Transverse colon (tissue), 4 donors: Measurements from ENCODE around the gene PAFAH2. TPM values are rescaled to one million over a fixed set of nuclear protein-coding genes. Genes with fewer than 3 reads are reported as not detected.

Experiments
- DNase-seq: peaks from one replicate; pipeline ENCODE4 v3.0.0-alpha.2; 2019
- H3K27ac ChIP-seq, 4 donors: fragments of 200-600 bp; sonication (generic); 2 replicates each; pipeline ENCODE4 v1.5.1; 2016 to 2018; ENCODE audit warnings: inconsistent platforms in 4 of 4
- H3K27me3 ChIP-seq: fragments of 200-600 bp; sonication (generic); 2 replicates; pipeline ENCODE4 v1.5.1; 2017; ENCODE audit warnings: inconsistent platforms
- H3K36me3 ChIP-seq, 4 donors: fragments of 200-600 bp; sonication (generic); 2 replicates each; pipeline ENCODE4 v1.5.1; 2017 to 2019; ENCODE audit warnings: inconsistent platforms in 4 of 4
- H3K4me1 ChIP-seq, 4 donors: fragments of 200-600 bp; sonication (generic); 2 replicates each; pipeline ENCODE4 v1.5.1; 2017 to 2020; ENCODE audit warnings: inconsistent platforms in 4 of 4
- H3K4me3 ChIP-seq, 4 donors: fragments of 200-600 bp; sonication (generic); 1 replicate in 1 of 4; 2 replicates in 3 of 4; pipeline versions ENCODE4 v1.5.1 to v1.6.1; 2017 to 2019; ENCODE audit warnings: inconsistent platforms in 4 of 4
- H3K9me3 ChIP-seq, 2 donors: fragments of 200-600 bp; sonication (generic); 2 replicates each; pipeline ENCODE4 v1.5.1; 2017 to 2019; ENCODE audit warnings: inconsistent platforms in 2 of 2
- CTCF ChIP-seq, 5 experiments: fragments of 200-600 bp in 3 of 5; fragments of 450-650 bp in 2 of 5; sonication (generic) in 3 of 5; IDR thresholded peaks; 1 replicate in 2 of 5; 2 replicates in 3 of 5; pipeline ENCODE4 v1.5.1; 2016 to 2017; ENCODE audit warnings: antibody characterized with exemption in 5 of 5, inconsistent platforms in 3 of 5, mild to moderate bottlenecking in 2 of 5, moderate library complexity in 1 of 5
- EP300 ChIP-seq: sonication (generic); formaldehyde crosslinking; IDR thresholded peaks from one replicate; pipeline ENCODE4 v1.6.1; 2017; ENCODE audit warnings: antibody characterized with exemption, low read depth
- POLR2A ChIP-seq: fragments of 450-650 bp; IDR thresholded peaks from one replicate; pipeline ENCODE4 v1.6.1; 2016; ENCODE audit warnings: antibody characterized with exemption, mild to moderate bottlenecking, moderate library complexity
- POLR2AphosphoS5 ChIP-seq, 3 donors: sonication (generic); formaldehyde crosslinking; IDR thresholded peaks; one replicate each; pipeline ENCODE4 v1.6.1; 2016; ENCODE audit warnings: antibody characterized with exemption in 3 of 3
- WGBS, 2 donors: methylation state at CpG; one replicate each; pipeline ENCODE4 v1.1.5; 2018; ENCODE audit warnings: low coverage in 1 of 2; 5-methylcytosine and 5-hydroxymethylcytosine counted together
- in situ Hi-C, 4 donors: fragments of 200-750 bp; cut with MboI; loops; one replicate each; pipeline versions ENCODE4 v1.15.0 to v1.15.1; 2017; ENCODE audit warnings: low sequenced_read_pairs in 3 of 4, low pct_ligation_motif_present in 1 of 4, low pct_unique_long_range_greater_than_20kb in 1 of 4
- intact Hi-C: fragments of 100-400 bp; cut with DNase I; formaldehyde crosslinking; loops from one replicate; pipeline ENCODE4 v1.15.1; 2023; ENCODE audit warnings: low total_unique reads
- total RNA-seq, 4 donors: library from RNA; depleted of rRNA; stranded (reverse); fragments of >200 nt; gene quantifications; one replicate each; pipeline ENCODE4 v1.1.0, GENCODE V29; 2016

The PAFAH2 gene
- total RNA-seq, 4 donors from 2014 or later = 23.1 to 60.1 (median 38.8) TPM

DNA sequence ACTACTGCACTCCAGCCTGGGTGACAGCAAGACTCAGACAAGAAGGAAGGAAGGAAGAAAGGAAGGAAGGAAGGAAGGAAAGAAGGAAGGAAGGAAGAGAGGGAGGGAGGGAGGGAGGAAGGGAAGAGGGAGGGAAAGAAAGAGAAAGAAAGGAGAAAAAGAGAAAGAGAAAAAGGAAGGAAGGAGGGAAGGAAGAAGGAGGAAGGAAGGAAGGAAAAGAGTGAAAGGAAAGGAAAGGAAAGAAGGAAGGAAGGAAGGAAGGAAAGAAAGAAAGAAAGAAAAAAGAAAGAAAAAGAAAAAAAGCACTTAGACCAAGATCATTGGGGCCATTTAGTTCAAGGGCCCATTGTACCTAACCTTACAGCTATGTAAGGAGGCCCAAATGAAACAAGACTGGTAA, 42.3 kb downstream of the PAFAH2 start:
- H3K4me1 ChIP-seq = peaks cover 0 to 9% (median 0%) of the 10 kb centered on the region in 4 donors
- no peak overlapping the region for H3K4me3 ChIP-seq
- intact Hi-C loops = no loop called here
- no peaks in the 10 kb centered on the region for H3K27me3 ChIP-seq
- H3K9me3 ChIP-seq = no peaks in the 10 kb centered on the region
- H3K27ac ChIP-seq = no peak overlapping the region
- in situ Hi-C loops = no loop called here
- TF ChIP-seq POLR2A (no peak), EP300 (no peak), POLR2AphosphoS5 (IDR thresholded peaks at IDR 0.05) (no peak), CTCF (IDR thresholded peaks at IDR 0.05) (no peak)
- H3K36me3 ChIP-seq = peaks cover 0 to 20% (median 2%) of the 10 kb centered on the region in 4 donors
- no peak for DNase-seq

GRCh38 chr1:25954282-25954938, 43.5 kb downstream of the PAFAH2 start:
- no peak overlapping the region for H3K27ac ChIP-seq
- in situ Hi-C loops (no loop called here), intact Hi-C loops (no loop called here)
- peaks cover 0 to 9% (median 0%) of the 10 kb centered on the region in 4 donors for H3K4me1 ChIP-seq
- TF ChIP-seq EP300 (no peak), CTCF (IDR thresholded peaks at IDR 0.05) (no peak), POLR2A (no peak), POLR2AphosphoS5 (IDR thresholded peaks at IDR 0.05) (no peak)
- no peak overlapping the region for H3K4me3 ChIP-seq
- no peaks in the 10 kb centered on the region for H3K9me3 ChIP-seq
- DNase-seq = no peak
- H3K36me3 ChIP-seq = peaks cover 0 to 11% (median 0%) of the 10 kb centered on the region in 4 donors
- 88 to 93% methylated on average over 4 to 10 of the region's 10 CpGs for WGBS, 2 donors
- H3K27me3 ChIP-seq = no peaks in the 10 kb centered on the region

DNA sequence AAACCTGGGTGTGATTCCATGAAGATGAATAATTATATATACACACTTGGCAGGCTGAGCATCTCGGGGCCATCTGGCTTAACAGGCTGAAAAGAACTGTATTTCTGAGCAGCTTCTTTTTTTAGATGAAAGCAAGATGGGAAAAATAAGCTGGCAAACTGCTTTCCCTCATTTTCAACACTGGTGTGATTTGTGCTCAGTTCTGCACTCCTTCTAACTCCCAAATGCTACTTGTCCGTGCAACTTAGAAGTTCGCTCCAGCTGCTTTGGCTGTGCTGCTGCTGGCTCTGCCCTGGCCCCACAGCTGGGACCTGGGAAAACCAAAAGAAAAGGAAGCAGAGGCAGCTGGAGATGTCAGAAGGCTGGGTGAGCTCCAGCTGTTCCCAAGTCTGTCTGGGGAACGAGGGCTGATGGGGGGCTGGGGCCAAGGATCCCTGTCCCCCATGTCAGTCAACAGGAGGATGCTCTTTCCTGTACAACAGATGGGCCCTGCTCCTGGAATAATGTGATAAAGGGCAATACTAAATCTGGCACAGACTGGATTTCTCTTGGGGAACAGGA, 44.9 kb downstream of the PAFAH2 start:
- peaks cover 0 to 9% (median 0%) of the 10 kb centered on the region in 4 donors for H3K4me1 ChIP-seq
- in situ Hi-C loops = no loop called here
- no peaks in the 10 kb centered on the region for H3K36me3 ChIP-seq
- TF ChIP-seq POLR2A (no peak), POLR2AphosphoS5 (IDR thresholded peaks at IDR 0.05) (no peak), EP300 (no peak), CTCF (IDR thresholded peaks at IDR 0.05) (no peak)
- no peak for DNase-seq
- H3K9me3 ChIP-seq = no peaks in the 10 kb centered on the region
- 38 to 48% methylated on average over 1 to 4 of the region's 4 CpGs for WGBS, 2 donors
- no peak overlapping the region for H3K4me3 ChIP-seq
- intact Hi-C loops = no loop called here
- peak overlapping the region in 1 of 4 donors; percentile 30 for H3K27ac ChIP-seq
- H3K27me3 ChIP-seq = no peaks in the 10 kb centered on the region

DNA sequence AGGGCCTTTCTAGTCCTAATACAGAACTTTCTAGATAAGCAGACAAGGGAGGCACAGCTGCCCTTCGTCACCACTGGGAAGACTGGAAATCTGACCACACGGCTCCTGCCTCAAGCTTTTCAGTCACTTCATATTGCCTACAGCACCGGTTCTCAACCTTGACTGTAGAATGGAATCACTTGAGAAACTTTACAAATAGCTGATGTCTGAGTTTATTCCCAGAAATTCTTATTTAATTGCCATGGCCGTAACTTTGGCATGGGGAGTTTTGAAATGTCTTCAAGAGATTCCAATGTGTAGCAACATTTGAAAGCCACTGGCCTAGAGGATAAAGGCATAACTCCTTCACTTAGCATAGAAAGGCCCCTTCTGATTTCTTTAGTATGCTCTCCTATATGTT, 49.2 kb downstream of the PAFAH2 start:
- Histone ChIP-seq H3K36me3 (no peaks in the 10 kb centered on the region), H3K9me3 (peaks cover 7% of the 10 kb centered on the region in 2 donors), H3K4me1 (peaks cover 0 to 9% (median 0%) of the 10 kb centered on the region in 4 donors), H3K4me3 (no peak overlapping the region), H3K27ac (no peak overlapping the region), H3K27me3 (no peaks in the 10 kb centered on the region)
- no peak for TF ChIP-seq POLR2AphosphoS5 (IDR thresholded peaks at IDR 0.05)
- no peak for TF ChIP-seq POLR2A
- TF ChIP-seq CTCF (IDR thresholded peaks at IDR 0.05) = no peak
- no peak for TF ChIP-seq EP300
- 66 to 100% methylated on average over 1 to 4 of the region's 4 CpGs for WGBS, 2 donors
- intact Hi-C loops = no loop called here
- in situ Hi-C loops = no loop called here
- DNase-seq = no peak
